DND-41 (cell line): Measurements from ENCODE around the gene NKAIN4.

Experiments used
- ATAC-seq: fragments of 200-7000 bp; cut with Tn5 transposase; 3 replicates; pipeline ENCODE4 v1.9.1; 2021; ENCODE audit warnings: low read depth; ENCODE audit not compliant: insufficient read depth
- DNase-seq: peaks from one replicate; pipeline ENCODE4 v3.0.0-alpha.2; 2020
- H2AFZ ChIP-seq: 2 replicates; pipeline ENCODE4 v1.6.0; 2012; ENCODE audit warnings: low read depth, low read length
- H3K27ac ChIP-seq: 2 replicates; pipeline ENCODE4 v1.5.1; 2012; ENCODE audit warnings: low read length, inconsistent platforms
- H3K27me3 ChIP-seq: fragments of 200-600 bp; sonication (generic); 2 replicates; pipeline ENCODE4 v1.6.0; 2012; ENCODE audit warnings: low read length, mild to moderate bottlenecking, inconsistent platforms; ENCODE audit not compliant: insufficient read depth, poor library complexity
- H3K36me3 ChIP-seq: 2 replicates; pipeline ENCODE4 v1.5.1; 2012; ENCODE audit warnings: low read length, inconsistent platforms; ENCODE audit not compliant: insufficient read depth
- H3K4me1 ChIP-seq: 2 replicates; pipeline ENCODE4 v1.5.1; 2012; ENCODE audit warnings: mild to moderate bottlenecking, low read length; ENCODE audit not compliant: insufficient read depth
- H3K4me2 ChIP-seq: 2 replicates; pipeline ENCODE4 v1.6.0; 2012; ENCODE audit warnings: mild to moderate bottlenecking, moderate library complexity, low read length, inconsistent platforms; ENCODE audit not compliant: insufficient read depth
- H3K4me3 ChIP-seq, 2 experiments: fragments of 200-600 bp in 1 of 2; shearing (Covaris generic) in 1 of 2; 2 replicates each; pipeline ENCODE4 v1.5.1; 2012 to 2016; ENCODE audit warnings: inconsistent platforms in 2 of 2, low read length in 2 of 2, mild to moderate bottlenecking in 2 of 2, low read depth in 1 of 2, moderate library complexity in 1 of 2
- H3K79me2 ChIP-seq: 2 replicates; pipeline ENCODE4 v1.6.0; 2012; ENCODE audit warnings: low read length, inconsistent platforms; ENCODE audit not compliant: insufficient read depth
- H3K9ac ChIP-seq: 2 replicates; pipeline ENCODE4 v1.6.0; 2012; ENCODE audit warnings: low read depth, mild to moderate bottlenecking, inconsistent platforms, low read length, moderate library complexity
- H3K9me3 ChIP-seq: 2 replicates; pipeline ENCODE4 v1.5.1; 2012; ENCODE audit warnings: low read length, moderate library complexity, mild to moderate bottlenecking, inconsistent platforms; ENCODE audit not compliant: insufficient read depth, severe bottlenecking
- H4K20me1 ChIP-seq: 2 replicates; pipeline ENCODE4 v1.6.0; 2012; ENCODE audit warnings: low read length; ENCODE audit not compliant: insufficient read depth
- CTCF ChIP-seq: IDR thresholded peaks from 2 replicates; pipeline ENCODE4 v1.5.1; 2012; ENCODE audit warnings: borderline replicate concordance, low read length, moderate library complexity, mild to moderate bottlenecking; ENCODE audit not compliant: poor library complexity, severe bottlenecking; ENCODE audit errors: extremely low read depth
- EZH2 ChIP-seq: IDR thresholded peaks from 3 replicates; pipeline ENCODE4 v1.6.1; 2012; ENCODE audit warnings: borderline replicate concordance, low read depth, mild to moderate bottlenecking, moderate library complexity, low read length, inconsistent platforms; ENCODE audit not compliant: severe bottlenecking

Gene NKAIN4

GRCh38 chr20:63270606-63271325 is 16.5 kb upstream of the NKAIN4 start:
- Histone ChIP-seq H3K9me3 (no peaks in the 10 kb centered on the region), H3K4me1 (peaks cover 33% of the 10 kb centered on the region), H3K36me3 (peaks cover 7% of the 10 kb centered on the region), H3K4me3 (no peak overlapping the region), H3K27me3 (peaks cover 5% of the 10 kb centered on the region), H2AFZ (no peak overlapping the region), H3K79me2 (peaks cover 32% of the 10 kb centered on the region), H3K4me2 (peak overlapping the region; percentile 12; the same call in 1 of the 2 replicates), H3K9ac (no peak overlapping the region), H4K20me1 (peaks cover 26% of the 10 kb centered on the region), H3K27ac (no peak overlapping the region)
- no peak for ATAC-seq
- no peak for TF ChIP-seq CTCF
- TF ChIP-seq EZH2: no peak
- no peak for DNase-seq

- H3K27me3 ChIP-seq: peaks cover 9% of the 10 kb centered on the region
- no peaks in the 10 kb centered on the region for H3K9me3 ChIP-seq
- no peak overlapping the region for H3K27ac ChIP-seq
- peaks cover 21% of the 10 kb centered on the region for H3K79me2 ChIP-seq
- no peak overlapping the region for H2AFZ ChIP-seq
- no peaks in the 10 kb centered on the region for H3K36me3 ChIP-seq
- H3K4me2 ChIP-seq: no peak overlapping the region
- DNase-seq: no peak
- peaks cover 15% of the 10 kb centered on the region for H4K20me1 ChIP-seq
- no peak overlapping the region for H3K4me3 ChIP-seq
- ATAC-seq: no peak
- H3K9ac ChIP-seq: no peak overlapping the region
- peaks cover 25% of the 10 kb centered on the region for H3K4me1 ChIP-seq
- no peak for TF ChIP-seq CTCF
- TF ChIP-seq EZH2: no peak
Observed at GRCh38 chr20:63269724-63270123, 15.5 kb upstream of the NKAIN4 start.

GRCh38 chr20:63268671-63269439 is 14.6 kb upstream of the NKAIN4 start:
- no peak overlapping the region for H3K4me2 ChIP-seq
- ATAC-seq: no peak
- TF ChIP-seq EZH2 (no peak), CTCF (no peak)

More at GRCh38 chr20:63268671-63269439, 14.6 kb upstream of the NKAIN4 start:
- H3K9ac ChIP-seq: no peak overlapping the region
- no peak overlapping the region for H3K4me3 ChIP-seq
- H3K9me3 ChIP-seq: no peaks in the 10 kb centered on the region
- DNase-seq: no peak
- H4K20me1 ChIP-seq: peaks cover 9% of the 10 kb centered on the region
- H3K36me3 ChIP-seq: no peaks in the 10 kb centered on the region
- peaks cover 17% of the 10 kb centered on the region for H3K4me1 ChIP-seq
- no peak overlapping the region for H2AFZ ChIP-seq
- H3K79me2 ChIP-seq: peaks cover 13% of the 10 kb centered on the region
- H3K27ac ChIP-seq: no peak overlapping the region
- H3K27me3 ChIP-seq: peaks cover 9% of the 10 kb centered on the region
